Measurements from ENCODE around the gene FRG2.
"Not testable (repeated sequence)": the region's sequence is repeated elsewhere in the genome, so short reads cannot be mapped to it uniquely, and the experiment has no call there.

FRG2 gene

GRCh38 chr4:190027156-190027555 is at the start of gene FRG2:
Gene FRG2, minus strand, starts transcription at chr4:190027256. Its CDS starts 52 bp downstream, at chr4:190027204.
- H3K27ac ChIP-seq = not testable (repeated sequence)

- not testable (repeated sequence) for H3K27ac ChIP-seq
Observed at GRCh38 chr4:190068351-190068750, 41.3 kb upstream of the FRG2 start.

GRCh38 chr4:190064805-190065204 is 37.7 kb upstream of the FRG2 start:
- not testable (repeated sequence) for H3K27ac ChIP-seq

GRCh38 chr4:190064342-190064741 is 37.3 kb upstream of the FRG2 start, which contains the start of gene DBET:
Gene DBET, plus strand, starts transcription at chr4:190064502.
- H3K27ac ChIP-seq = not testable (repeated sequence)

GRCh38 chr4:190058997-190059396 is 31.9 kb upstream of the FRG2 start:
- H3K27ac ChIP-seq = not testable (repeated sequence)

GRCh38 chr4:190049378-190050239 is 22.6 kb upstream of the FRG2 start:
- not testable (repeated sequence) for H3K27ac ChIP-seq

- not testable (repeated sequence) for H3K27ac ChIP-seq
Observed at GRCh38 chr4:190047627-190048026, 20.6 kb upstream of the FRG2 start.

GRCh38 chr4:190040873-190041272 is 13.8 kb upstream of the FRG2 start:
- H3K27ac ChIP-seq = not testable (repeated sequence)

GRCh38 chr4:190037704-190038388 is 10.8 kb upstream of the FRG2 start:
- H3K27ac ChIP-seq = not testable (repeated sequence)

GRCh38 chr4:190031264-190031663 is 4.2 kb upstream of the FRG2 start:
- H3K27ac ChIP-seq = not testable (repeated sequence)

- not testable (repeated sequence) for H3K27ac ChIP-seq
Observed at GRCh38 chr4:190022614-190023281, 4.3 kb downstream of the FRG2 start.

- H3K27ac ChIP-seq = not testable (repeated sequence)
Observed at GRCh38 chr4:190021973-190022372, 5.1 kb downstream of the FRG2 start.

GRCh38 chr4:190020790-190021717 is 6.0 kb downstream of the FRG2 start:
- no peak overlapping the region for H3K27ac ChIP-seq
- TF ChIP-seq CTCF (conservative IDR thresholded peaks at IDR 0.05) (no peak), ZFX (IDR thresholded peaks at IDR 0.05) (no peak)

GRCh38 chr4:190019859-190020463 is 7.1 kb downstream of the FRG2 start:
- not testable (repeated sequence) for H3K27ac ChIP-seq
